Measurements from ENCODE around the gene BRD2.

BRD2 gene

GRCh38 chr6:33004940-33005339 is 36.5 kb downstream of the BRD2 start:
- TF ChIP-seq CTCF (IDR thresholded peaks at IDR 0.05; ENCODE audit: low read depth, low read length) = no peak
- H3K9me3 ChIP-seq (ENCODE audit: severe bottlenecking) = no peaks in the 10 kb centered on the region
- no peaks in the 10 kb centered on the region for H3K36me3 ChIP-seq
- no peak overlapping the region for H3K27ac ChIP-seq
- no peak overlapping the region for H3K4me3 ChIP-seq (ENCODE audit: low read depth, low read length)
- no peaks in the 10 kb centered on the region for H3K27me3 ChIP-seq (ENCODE audit: insufficient read depth, low read depth, severe bottlenecking)
- no peak for DNase-seq

GRCh38 chr6:33007831-33008400 is 39.5 kb downstream of the BRD2 start:
- no peak for TF ChIP-seq CTCF (IDR thresholded peaks at IDR 0.05; ENCODE audit: low read depth, low read length)
- Histone ChIP-seq H3K9me3 (ENCODE audit: severe bottlenecking) (no peaks in the 10 kb centered on the region), H3K27ac (no peak overlapping the region), H3K36me3 (no peaks in the 10 kb centered on the region), H3K27me3 (ENCODE audit: insufficient read depth, low read depth, severe bottlenecking) (no peaks in the 10 kb centered on the region), H3K4me3 (ENCODE audit: low read depth, low read length) (no peak overlapping the region)
- no peak for DNase-seq

GRCh38 chr6:33008944-33009861 is 40.8 kb downstream of the BRD2 start, which contains the start of gene HLA-DOA:
Gene HLA-DOA, minus strand, starts transcription at chr6:33009591.
- Histone ChIP-seq H3K36me3 (no peaks in the 10 kb centered on the region), H3K27me3 (ENCODE audit: insufficient read depth, low read depth, severe bottlenecking) (no peaks in the 10 kb centered on the region), H3K9me3 (ENCODE audit: severe bottlenecking) (no peaks in the 10 kb centered on the region), H3K4me3 (ENCODE audit: low read depth, low read length) (no peak within 1 kb of the TSS), H3K27ac (no peak within 1 kb of the TSS)
- peak; percentile 49 for DNase-seq
- no peak for TF ChIP-seq CTCF (IDR thresholded peaks at IDR 0.05; ENCODE audit: low read depth, low read length)

GRCh38 chr6:33010356-33010755 is 42.0 kb downstream of the BRD2 start:
- Histone ChIP-seq H3K36me3 (no peaks in the 10 kb centered on the region), H3K9me3 (ENCODE audit: severe bottlenecking) (no peaks in the 10 kb centered on the region), H3K27ac (no peak overlapping the region), H3K4me3 (ENCODE audit: low read depth, low read length) (no peak overlapping the region), H3K27me3 (ENCODE audit: insufficient read depth, low read depth, severe bottlenecking) (no peaks in the 10 kb centered on the region)
- no peak for DNase-seq
- no peak for TF ChIP-seq CTCF (IDR thresholded peaks at IDR 0.05; ENCODE audit: low read depth, low read length)

- no peak overlapping the region for H3K27ac ChIP-seq
- no peak for TF ChIP-seq CTCF (IDR thresholded peaks at IDR 0.05; ENCODE audit: low read depth, low read length)
- DNase-seq = peak; percentile 49
Observed at GRCh38 chr6:33013608-33014007, 45.2 kb downstream of the BRD2 start.

More at GRCh38 chr6:33013608-33014007, 45.2 kb downstream of the BRD2 start:
- Histone ChIP-seq H3K36me3 (no peaks in the 10 kb centered on the region), H3K27me3 (ENCODE audit: insufficient read depth, low read depth, severe bottlenecking) (no peaks in the 10 kb centered on the region), H3K4me3 (ENCODE audit: low read depth, low read length) (no peak overlapping the region), H3K9me3 (ENCODE audit: severe bottlenecking) (no peaks in the 10 kb centered on the region)

All from WERI-Rb-1 (cell line).